Rectal smooth muscle tissue (tissue), 1 donor: ENCODE results near the gene WNK2.

Experiments used
- H3K27ac ChIP-seq: one replicate; pipeline ENCODE4 v1.7.0; 2013; ENCODE audit warnings: low read depth, low read length, inconsistent platforms
- H3K27me3 ChIP-seq: one replicate; pipeline ENCODE4 v1.7.0; 2013; ENCODE audit warnings: low read length; ENCODE audit not compliant: control insufficient read depth, insufficient read depth
- H3K36me3 ChIP-seq: one replicate; pipeline ENCODE4 v1.7.0; 2013; ENCODE audit warnings: low read length; ENCODE audit not compliant: control insufficient read depth, insufficient read depth
- H3K4me1 ChIP-seq: one replicate; pipeline ENCODE4 v1.7.0; 2013; ENCODE audit warnings: low read length; ENCODE audit not compliant: control insufficient read depth, insufficient read depth
- H3K4me3 ChIP-seq: one replicate; pipeline ENCODE4 v1.7.0; 2013; ENCODE audit warnings: low read length
- H3K9ac ChIP-seq: one replicate; pipeline ENCODE4 v1.7.0; 2013; ENCODE audit warnings: low read length

The WNK2 gene

GRCh38 chr9:93232388-93232960 lies 48.5 kb downstream of the WNK2 start:
- no peaks in the 10 kb centered on the region for H3K27me3 ChIP-seq
- H3K4me3 ChIP-seq: no peak overlapping the region
- H3K27ac ChIP-seq: no peak overlapping the region
- peaks cover 4% of the 10 kb centered on the region for H3K36me3 ChIP-seq
- no peaks in the 10 kb centered on the region for H3K4me1 ChIP-seq
- H3K9ac ChIP-seq: no peak overlapping the region

- no peak overlapping the region for H3K9ac ChIP-seq
- no peaks in the 10 kb centered on the region for H3K4me1 ChIP-seq
- H3K36me3 ChIP-seq: peaks cover 4% of the 10 kb centered on the region
- H3K27ac ChIP-seq: no peak overlapping the region
- H3K4me3 ChIP-seq: no peak overlapping the region
- H3K27me3 ChIP-seq: no peaks in the 10 kb centered on the region
Measured at GRCh38 chr9:93233033-93233432, 49.1 kb downstream of the WNK2 start.

- Histone ChIP-seq H3K4me1 (no peaks in the 10 kb centered on the region), H3K9ac (no peak overlapping the region), H3K27me3 (no peaks in the 10 kb centered on the region), H3K36me3 (peaks cover 4% of the 10 kb centered on the region), H3K27ac (no peak overlapping the region), H3K4me3 (no peak overlapping the region)
Measured at GRCh38 chr9:93234600-93234999, 50.7 kb downstream of the WNK2 start.

- Histone ChIP-seq H3K36me3 (peaks cover 6% of the 10 kb centered on the region), H3K9ac (no peak overlapping the region), H3K4me3 (no peak overlapping the region), H3K4me1 (no peaks in the 10 kb centered on the region), H3K27me3 (no peaks in the 10 kb centered on the region), H3K27ac (no peak overlapping the region)
Measured at GRCh38 chr9:93235300-93235960, 51.5 kb downstream of the WNK2 start.

- H3K9ac ChIP-seq: no peak overlapping the region
- no peaks in the 10 kb centered on the region for H3K4me1 ChIP-seq
- H3K36me3 ChIP-seq: peaks cover 6% of the 10 kb centered on the region
- no peak overlapping the region for H3K4me3 ChIP-seq
- no peaks in the 10 kb centered on the region for H3K27me3 ChIP-seq
- H3K27ac ChIP-seq: no peak overlapping the region
Measured at GRCh38 chr9:93236541-93237206, 52.7 kb downstream of the WNK2 start.

GRCh38 chr9:93237540-93237939 lies 53.6 kb downstream of the WNK2 start:
- Histone ChIP-seq H3K36me3 (peaks cover 6% of the 10 kb centered on the region), H3K4me3 (no peak overlapping the region), H3K27me3 (no peaks in the 10 kb centered on the region), H3K27ac (no peak overlapping the region), H3K4me1 (no peaks in the 10 kb centered on the region), H3K9ac (no peak overlapping the region)

- H3K36me3 ChIP-seq: peaks cover 9% of the 10 kb centered on the region
Measured at GRCh38 chr9:93238953-93239925, 55.3 kb downstream of the WNK2 start.

GRCh38 chr9:93240891-93241334 lies 57.0 kb downstream of the WNK2 start:
- Histone ChIP-seq H3K4me3 (no peak overlapping the region), H3K9ac (no peak overlapping the region), H3K27me3 (no peaks in the 10 kb centered on the region), H3K4me1 (no peaks in the 10 kb centered on the region), H3K36me3 (peaks cover 5% of the 10 kb centered on the region), H3K27ac (no peak overlapping the region)

More at GRCh38 chr9:93238953-93239925, 55.3 kb downstream of the WNK2 start:
- H3K4me1 ChIP-seq: no peaks in the 10 kb centered on the region
- H3K9ac ChIP-seq: no peak overlapping the region
- no peak overlapping the region for H3K4me3 ChIP-seq
- H3K27ac ChIP-seq: no peak overlapping the region
- no peaks in the 10 kb centered on the region for H3K27me3 ChIP-seq

- Histone ChIP-seq H3K27me3 (no peaks in the 10 kb centered on the region), H3K27ac (no peak overlapping the region), H3K4me1 (no peaks in the 10 kb centered on the region), H3K9ac (no peak overlapping the region), H3K36me3 (peaks cover 9% of the 10 kb centered on the region), H3K4me3 (no peak overlapping the region)
Measured at GRCh38 chr9:93243112-93243511, 59.2 kb downstream of the WNK2 start.

GRCh38 chr9:93244101-93244500 lies 60.2 kb downstream of the WNK2 start:
- no peaks in the 10 kb centered on the region for H3K4me1 ChIP-seq
- H3K36me3 ChIP-seq: peaks cover 9% of the 10 kb centered on the region
- no peak overlapping the region for H3K27ac ChIP-seq
- no peaks in the 10 kb centered on the region for H3K27me3 ChIP-seq
- no peak overlapping the region for H3K9ac ChIP-seq
- no peak overlapping the region for H3K4me3 ChIP-seq

GRCh38 chr9:93244510-93245436 lies 60.8 kb downstream of the WNK2 start:
- H3K27me3 ChIP-seq: no peaks in the 10 kb centered on the region
- no peak overlapping the region for H3K27ac ChIP-seq
- H3K9ac ChIP-seq: no peak overlapping the region
- H3K36me3 ChIP-seq: peaks cover 9% of the 10 kb centered on the region
- H3K4me3 ChIP-seq: no peak overlapping the region
- no peaks in the 10 kb centered on the region for H3K4me1 ChIP-seq
